Retina (tissue), 1 donor: ENCODE results near the gene ITSN2.

Experiments
- DNase-seq: peaks from one replicate; pipeline ENCODE4 v3.0.0-alpha.2; 2016

The ITSN2 gene

DNA sequence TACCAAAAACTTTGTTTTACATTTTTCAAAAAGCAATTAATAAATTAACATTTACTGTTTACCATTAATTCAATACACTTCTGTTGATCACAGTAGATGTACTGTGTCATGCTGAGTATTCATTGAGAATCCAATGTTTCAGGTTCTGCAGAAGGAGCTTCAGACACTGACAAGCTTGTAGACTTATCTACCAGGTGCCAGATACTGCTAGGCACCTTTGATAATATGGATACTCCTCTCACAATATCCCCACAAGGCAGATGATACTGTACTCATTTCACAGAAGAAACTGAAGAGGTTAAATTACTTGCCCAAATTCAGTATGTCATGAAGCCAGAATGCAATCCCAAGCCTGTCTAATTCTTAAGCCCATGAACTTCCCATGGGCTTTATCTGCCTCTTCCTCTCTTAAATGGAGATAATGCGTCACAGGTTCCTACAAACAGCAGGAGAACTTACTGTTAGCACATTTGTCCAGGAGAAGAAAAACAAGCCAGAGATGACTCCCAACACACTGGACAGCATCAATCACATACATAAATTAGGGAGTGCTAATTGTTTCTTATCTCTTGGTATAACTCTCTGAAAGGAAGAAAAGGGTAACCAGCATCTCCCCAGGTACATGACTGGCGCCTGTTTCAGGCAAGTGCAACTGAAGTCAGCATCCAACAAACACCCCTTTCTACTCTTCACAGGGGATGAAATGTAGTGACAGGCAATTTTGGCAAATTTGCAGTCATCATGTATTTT is 27.4 kb downstream of the ITSN2 start:
- no peak for DNase-seq

DNA sequence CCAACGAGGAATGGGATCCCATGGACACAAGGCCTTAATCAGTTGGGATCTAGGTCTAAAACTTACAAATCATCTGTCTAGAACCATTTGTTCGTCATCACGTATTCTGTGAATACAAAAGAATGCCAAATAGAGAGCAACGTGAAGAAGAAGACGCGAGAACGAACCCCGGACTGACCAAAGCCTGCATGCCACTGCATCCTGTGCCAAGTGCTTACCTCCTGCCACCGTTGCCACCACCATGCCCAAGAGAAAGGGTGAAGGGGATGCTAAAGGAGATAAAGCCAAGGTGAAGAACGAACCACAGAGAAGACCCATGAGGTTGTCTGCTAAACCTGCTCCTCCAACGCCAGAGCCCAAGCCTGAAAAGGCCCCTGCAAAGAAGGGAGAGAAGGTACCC is 30.2 kb downstream of the ITSN2 start:
- DNase-seq, result no peak

DNA sequence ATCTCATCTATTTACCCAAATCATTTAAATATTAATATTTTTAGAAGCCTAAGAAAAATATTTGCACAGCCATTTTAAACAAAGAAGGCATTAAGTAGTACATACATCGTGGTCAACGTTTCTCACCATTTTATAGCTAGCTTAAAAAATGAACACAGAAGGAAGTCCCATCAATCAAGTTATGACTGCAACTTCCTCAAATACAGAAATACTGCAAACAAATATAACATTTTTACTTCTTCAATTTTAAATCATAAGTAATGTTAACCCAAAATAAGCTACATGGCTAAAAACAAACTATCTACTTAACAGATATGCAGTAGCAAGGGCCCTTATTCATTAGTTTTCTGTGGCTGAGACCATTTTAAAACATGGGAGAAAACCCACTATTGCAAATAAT is 30.6 kb downstream of the ITSN2 start:
- no peak for DNase-seq

- peak; percentile 10 for DNase-seq
Observed at GRCh38 chr2:24328010-24328409, 32.3 kb downstream of the ITSN2 start.

GRCh38 chr2:24317491-24317920 is 42.8 kb downstream of the ITSN2 start:
- DNase-seq, result no peak

DNA sequence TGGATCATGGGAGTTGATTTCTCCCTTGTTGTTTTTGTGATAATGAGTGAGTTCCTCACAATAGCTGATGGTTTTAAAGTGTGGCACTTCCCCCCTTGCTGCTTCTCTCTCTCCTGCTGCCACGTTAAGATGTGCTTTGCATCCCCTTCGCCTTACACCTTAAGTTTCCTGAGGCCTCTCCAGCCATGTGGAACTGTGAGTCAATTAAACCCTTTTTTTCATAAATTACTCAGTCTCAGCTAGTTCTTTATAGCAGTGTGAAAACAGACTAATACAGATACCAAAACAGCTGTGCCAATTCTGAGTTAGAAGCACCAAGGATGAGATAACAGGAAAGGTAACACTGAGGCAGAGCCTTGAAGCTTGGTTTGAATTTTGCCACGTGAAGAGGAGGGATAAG is 44.7 kb downstream of the ITSN2 start:
- no peak for DNase-seq

- no peak for DNase-seq
Observed at GRCh38 chr2:24313744-24314632, 46.3 kb downstream of the ITSN2 start.

- no peak for DNase-seq
Observed at GRCh38 chr2:24307961-24308360, 52.4 kb downstream of the ITSN2 start.

GRCh38 chr2:24304631-24305030 is 55.7 kb downstream of the ITSN2 start:
- DNase-seq, result no peak

DNA sequence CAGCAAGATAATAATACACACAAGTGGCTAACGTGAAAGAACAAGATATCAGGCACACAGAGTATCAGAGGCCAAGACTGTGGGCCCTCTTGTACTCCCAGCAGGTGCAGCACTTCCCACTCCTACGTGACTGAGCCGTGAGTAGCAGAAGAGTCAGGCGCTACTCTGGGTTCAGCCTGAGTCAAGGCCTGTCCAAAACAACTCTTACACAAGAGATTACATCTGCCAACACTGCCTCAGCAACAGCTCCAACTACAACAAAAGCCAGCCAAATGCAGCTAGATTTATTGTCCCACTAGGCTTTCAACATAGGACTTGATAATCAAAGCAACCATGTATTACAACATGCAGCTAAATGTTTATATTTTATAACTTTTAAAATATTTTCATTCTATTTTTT is 56.2 kb downstream of the ITSN2 start:
- no peak for DNase-seq

DNA sequence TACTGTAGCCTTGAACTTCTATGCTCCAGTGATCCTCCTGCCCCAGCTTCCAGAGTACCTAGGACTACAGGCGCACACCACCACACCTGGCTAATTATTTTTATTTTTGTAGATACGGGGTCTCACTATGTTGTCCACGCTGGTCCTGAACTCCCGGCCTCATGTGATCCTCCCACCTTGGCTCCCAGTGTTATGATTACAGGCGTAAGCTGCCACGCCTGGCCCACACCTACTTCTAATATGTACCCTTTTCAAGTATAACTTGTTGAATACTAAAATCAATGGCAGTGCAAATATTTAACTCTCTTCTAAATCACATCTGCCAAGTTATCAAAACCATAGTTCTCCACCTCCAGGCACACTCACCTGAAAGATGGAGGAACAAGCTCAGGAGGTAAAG is 58.7 kb downstream of the ITSN2 start:
- no peak for DNase-seq

DNA sequence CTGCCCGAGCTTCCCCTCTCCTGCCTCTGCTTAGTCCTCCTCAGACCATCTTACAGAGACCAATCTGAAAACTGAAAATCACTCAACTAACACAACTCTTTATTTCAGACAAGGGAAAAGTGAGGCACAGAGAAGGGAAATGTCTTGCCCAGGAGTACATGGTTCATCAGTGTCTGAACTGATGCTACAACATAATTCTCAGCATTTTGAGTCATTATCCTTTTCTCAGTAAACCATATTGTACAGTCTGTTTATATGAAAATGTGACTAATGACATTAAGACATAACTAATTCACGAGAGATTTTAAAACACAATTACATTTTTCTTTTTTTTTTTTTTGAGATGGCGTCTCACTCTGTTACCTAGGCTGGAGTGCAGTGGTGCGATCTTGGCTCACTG is 62.7 kb downstream of the ITSN2 start:
- no peak for DNase-seq

- no peak for DNase-seq
Observed at GRCh38 chr2:24287171-24287570, 73.2 kb downstream of the ITSN2 start.

DNA sequence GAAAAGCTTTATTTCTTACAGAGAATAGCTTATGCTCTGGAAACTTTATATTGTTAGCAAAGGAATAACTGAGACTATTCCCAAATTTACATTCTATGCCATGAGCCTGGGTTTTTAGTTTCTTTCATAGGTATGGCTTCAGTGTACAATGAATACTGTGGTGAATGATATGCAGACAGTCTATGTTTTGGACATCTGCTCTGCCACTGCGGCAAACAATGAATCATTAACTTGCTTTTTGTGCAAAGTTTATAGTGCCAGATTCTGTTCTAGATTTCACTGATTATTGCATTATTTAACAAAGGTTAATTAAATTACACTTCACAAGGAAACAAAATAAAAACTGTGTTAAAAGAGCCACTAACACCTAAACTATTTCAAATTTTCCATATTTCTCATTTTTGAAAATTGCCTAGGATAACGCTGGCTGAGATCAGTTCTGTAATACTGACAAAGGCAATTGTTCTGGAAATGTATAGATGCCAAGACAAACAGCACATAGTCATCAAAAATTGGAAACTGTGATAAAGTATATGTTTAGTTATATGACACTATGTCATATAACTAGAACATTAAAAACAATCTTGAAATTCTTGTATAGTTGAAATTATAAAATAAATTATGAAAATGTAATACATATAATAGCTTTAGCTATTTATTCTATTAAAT is 74.7 kb downstream of the ITSN2 start:
- DNase-seq, result no peak

DNA sequence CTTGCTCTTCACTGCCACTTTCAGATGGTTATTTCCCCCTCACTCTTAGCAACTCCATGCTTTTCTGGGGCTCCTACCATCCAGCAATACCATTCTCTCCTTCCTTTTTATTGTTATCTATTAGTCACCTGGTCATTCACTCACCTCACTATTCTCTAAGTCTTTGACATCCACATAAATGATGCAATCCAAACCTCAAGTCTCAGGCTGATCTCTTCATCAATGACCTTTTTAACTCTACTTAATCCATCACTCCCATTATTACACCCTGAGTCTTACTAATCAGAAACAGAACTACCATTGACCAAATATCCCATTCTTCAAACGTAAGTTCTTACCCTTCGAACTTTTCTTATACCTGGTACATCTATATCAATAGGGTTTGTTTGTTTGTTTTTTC is 79.7 kb downstream of the ITSN2 start:
- DNase-seq, result no peak

DNA sequence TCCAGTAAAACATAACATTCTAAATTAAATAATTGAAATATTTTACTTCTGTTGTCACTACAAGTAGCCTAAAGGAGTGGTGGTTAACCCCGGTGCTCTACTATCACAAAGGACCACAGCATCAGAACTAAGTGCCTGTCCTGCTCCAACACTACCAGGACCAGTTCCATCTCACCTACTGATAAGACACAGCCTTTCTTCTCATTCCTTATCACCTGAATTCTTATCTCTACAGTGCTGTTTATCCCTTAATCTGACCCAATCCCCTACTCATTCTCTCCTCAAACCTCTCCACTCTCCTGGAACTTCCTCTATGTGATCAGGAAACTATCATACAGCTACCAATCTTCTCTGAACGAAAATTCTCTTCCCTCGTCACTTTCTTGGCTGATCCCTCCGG is 80.2 kb downstream of the ITSN2 start:
- DNase-seq, result no peak

DNA sequence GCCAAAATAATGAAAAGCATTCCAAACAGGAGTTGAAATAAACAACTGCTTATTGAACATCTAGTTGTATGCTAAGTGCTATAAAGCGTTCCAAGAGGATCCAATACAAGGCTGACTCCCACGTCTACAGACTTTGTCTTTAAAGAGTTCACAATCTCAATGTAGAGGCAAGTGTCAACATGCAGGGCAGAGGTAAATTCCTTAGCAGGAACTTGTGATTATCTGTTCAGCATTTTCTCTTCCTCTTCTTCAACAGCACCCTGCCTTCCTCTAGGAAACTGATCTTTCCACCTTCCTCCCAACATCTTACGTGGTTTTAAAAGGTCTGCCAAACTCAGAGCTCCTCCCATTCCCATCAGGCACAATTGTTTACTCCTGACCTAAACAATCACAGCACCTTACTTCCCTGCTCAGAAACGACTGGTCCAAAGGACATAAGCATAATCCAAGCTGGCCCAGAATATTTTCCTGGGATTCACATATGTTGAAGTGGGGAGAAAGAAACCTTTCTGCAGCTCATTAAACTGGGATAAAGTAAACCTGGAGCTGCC is 83.9 kb downstream of the ITSN2 start:
- DNase-seq, result no peak

DNA sequence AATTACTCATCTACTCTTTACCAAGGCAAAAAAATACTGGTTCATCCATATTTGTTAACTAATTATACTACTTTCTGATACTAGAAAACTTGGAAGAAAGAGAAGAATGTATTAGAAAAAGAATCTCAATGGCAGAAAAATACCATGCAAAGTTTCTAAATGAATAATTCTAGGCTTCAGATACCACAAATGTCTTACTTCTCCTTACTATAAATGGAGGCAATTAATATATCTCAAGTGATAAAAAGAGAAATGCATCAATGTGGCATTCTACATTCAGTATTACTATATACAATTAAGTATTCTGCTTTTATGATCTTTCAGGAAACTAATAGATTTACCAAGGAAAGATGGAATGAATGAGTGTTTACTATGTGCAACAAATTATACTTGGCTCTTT is 85.5 kb downstream of the ITSN2 start:
- no peak for DNase-seq

GRCh38 chr2:24273598-24273997 is 86.7 kb downstream of the ITSN2 start:
- DNase-seq, result no peak

DNA sequence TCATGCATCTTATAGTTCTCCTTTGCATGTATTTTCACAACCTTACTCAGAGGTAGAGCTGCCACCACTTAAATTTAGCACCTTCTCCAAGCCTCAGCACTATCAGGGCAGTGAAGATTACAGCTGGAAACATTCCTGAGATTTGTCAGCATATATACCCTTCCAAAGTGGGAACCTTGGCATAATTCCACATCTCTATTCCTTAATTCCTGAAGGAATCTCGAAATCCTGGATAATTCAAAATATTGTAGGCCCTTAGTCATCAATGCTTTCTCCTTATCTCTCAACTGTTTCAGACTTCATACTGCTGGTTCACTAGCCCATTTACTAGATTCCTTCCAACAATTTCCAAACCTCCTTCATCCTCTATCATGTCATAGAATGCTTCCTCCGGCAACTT is 87.4 kb downstream of the ITSN2 start:
- DNase-seq, result no peak

GRCh38 chr2:24272161-24272802 is 88.1 kb downstream of the ITSN2 start:
- DNase-seq, result no peak

GRCh38 chr2:24269265-24269664 is 91.1 kb downstream of the ITSN2 start:
- DNase-seq, result no peak

GRCh38 chr2:24265212-24265611 is 95.1 kb downstream of the ITSN2 start:
- no peak for DNase-seq
